Naive thymus-derived CD8-positive, alpha-beta T cell (primary cell): ENCODE measurements around the gene CD226. TPM values are rescaled to one million over a fixed set of nuclear protein-coding genes. Genes with fewer than 3 reads are reported as not detected.
A peak's percentile ranks its signal among the peaks of the same experiment; 100 is the strongest.

ENCODE experiments used
- ATAC-seq, 2 donors: fragments of 150-1000 bp; cut with Tn5 transposase in 1 of 2; sonication (Bioruptor Pico), chemical (Tn5 transposase) in 1 of 2; 1 replicate in 1 of 2; 2 replicates in 1 of 2; pipeline ENCODE4 v1.10.0; 2021; ENCODE audit warnings: mild to moderate bottlenecking in 2 of 2, moderate library complexity in 2 of 2
- POLR2A ChIA-PET: fragments of 350-600 bp; sonication (Branson Sonifier 250); formaldehyde crosslinking; loops from one replicate; lab custom pipeline; 2021; ENCODE audit warnings: antibody characterized with exemption; lab: Charles Lee
- DNase-seq, 10 donors: peaks; one replicate each; pipeline versions ENCODE4 v3.0.0 to v3.0.0-alpha.2; 2020 to 2022
- H3K27ac Mint-ChIP-seq, 10 donors: one replicate each; pipeline ENCODE4 v1.8.0; 2020 to 2022; ENCODE audit warnings: mild to moderate bottlenecking in 10 of 10, mixed read lengths in 10 of 10, moderate library complexity in 4 of 10, inconsistent platforms in 1 of 10
- H3K27me3 Mint-ChIP-seq, 5 donors: one replicate each; pipeline ENCODE4 v1.8.0; 2021 to 2022; ENCODE audit warnings: mixed read lengths in 5 of 5
- H3K36me3 Mint-ChIP-seq, 3 donors: one replicate each; pipeline ENCODE4 v1.8.0; 2020 to 2022; ENCODE audit warnings: mixed read lengths in 3 of 3, mild to moderate bottlenecking in 2 of 3, inconsistent platforms in 1 of 3
- H3K4me1 Mint-ChIP-seq, 4 donors: one replicate each; pipeline ENCODE4 v1.8.0; 2021 to 2022; ENCODE audit warnings: mixed read lengths in 4 of 4
- H3K4me3 Mint-ChIP-seq, 10 donors: one replicate each; pipeline ENCODE4 v1.8.0; 2020 to 2022; ENCODE audit warnings: mild to moderate bottlenecking in 10 of 10, mixed read lengths in 10 of 10, moderate library complexity in 6 of 10, inconsistent platforms in 1 of 10
- H3K9me3 Mint-ChIP-seq, 9 donors: one replicate each; pipeline ENCODE4 v1.8.0; 2020 to 2022; ENCODE audit warnings: mixed read lengths in 9 of 9, mild to moderate bottlenecking in 3 of 9, inconsistent platforms in 1 of 9, moderate library complexity in 1 of 9
- polyA plus RNA-seq, 3 donors: library from polyadenylated mRNA; unstranded; fragments of 300-500 nt; fragmentation: Illumina TruSeq; gene quantifications; one replicate each; pipeline ENCODE4 v1.2.3, GENCODE V29; 2021
- total RNA-seq, 8 experiments: library from RNA in 2 of 8; stranded (reverse) in 2 of 8; gene quantifications; one replicate each; pipeline ENCODE4 v1.2.3 and lab custom pipeline; 2021 to 2026

CD226 gene
- total and polyA plus RNA-seq, 5 experiments from 2014 or later: 13.0 to 26.4 (median 24.6) TPM

DNA sequence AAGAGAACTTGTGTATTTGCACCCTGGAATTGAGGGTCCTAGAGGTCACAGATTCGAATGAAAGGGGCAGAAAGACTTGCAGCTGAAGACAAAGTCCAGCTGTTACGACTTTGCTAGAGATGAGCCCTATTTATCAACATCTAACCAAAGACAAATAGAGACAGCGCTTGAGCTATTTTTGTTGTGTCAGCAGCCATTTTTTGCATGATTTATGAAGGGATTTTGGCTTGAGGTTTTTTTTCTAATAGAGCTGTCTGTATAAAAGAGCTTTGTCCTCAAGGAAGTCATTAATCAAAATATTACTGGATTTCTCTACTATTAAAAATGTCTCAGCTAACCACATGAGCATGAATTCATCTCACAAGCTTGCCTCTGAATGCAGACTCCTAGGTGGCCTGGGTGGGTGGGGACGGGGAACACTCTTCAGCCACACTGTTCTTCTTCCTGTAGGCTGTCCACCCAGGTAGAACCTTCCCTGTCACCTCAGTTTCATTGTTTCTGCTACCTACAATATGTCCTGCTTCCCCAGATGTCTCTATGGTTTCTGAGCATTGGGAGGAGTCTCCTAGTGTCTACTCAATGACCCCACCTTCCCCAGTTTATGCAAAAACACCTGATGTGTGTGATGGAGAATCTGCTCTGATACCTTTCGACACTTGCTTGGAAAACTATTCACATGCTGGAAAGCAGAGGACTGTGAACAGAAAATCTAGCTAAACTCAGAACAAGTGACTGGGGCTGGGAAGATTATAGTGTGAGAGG lies 7.2 kb upstream of the CD226 start:
- peaks cover 14 to 44% (median 32%) of the 10 kb centered on the region in 4 donors for H3K4me1 Mint-ChIP-seq
- POLR2A ChIA-PET: interaction anchor here (0.9 to 3.5 kb wide), 2 partner anchors 8 to 13 kb away, joined by 3 to 26 read pairs; partner anchors contain the start of gene CD226
- H3K27me3 Mint-ChIP-seq: no peaks in the 10 kb centered on the region
- peaks cover 0 to 15% (median 0%) of the 10 kb centered on the region in 9 donors for H3K9me3 Mint-ChIP-seq
- ATAC-seq (peak; percentile 12 to 34), DNase-seq (no peak)
- H3K27ac Mint-ChIP-seq: peak overlapping the region in 8 of 10 donors; percentile 29 to 93 (median 90)
- peak overlapping the region in 5 of 10 donors; percentile 49 to 83 (median 55) for H3K4me3 Mint-ChIP-seq
- peaks cover 0 to 2% (median 0%) of the 10 kb centered on the region in 3 donors for H3K36me3 Mint-ChIP-seq

DNA sequence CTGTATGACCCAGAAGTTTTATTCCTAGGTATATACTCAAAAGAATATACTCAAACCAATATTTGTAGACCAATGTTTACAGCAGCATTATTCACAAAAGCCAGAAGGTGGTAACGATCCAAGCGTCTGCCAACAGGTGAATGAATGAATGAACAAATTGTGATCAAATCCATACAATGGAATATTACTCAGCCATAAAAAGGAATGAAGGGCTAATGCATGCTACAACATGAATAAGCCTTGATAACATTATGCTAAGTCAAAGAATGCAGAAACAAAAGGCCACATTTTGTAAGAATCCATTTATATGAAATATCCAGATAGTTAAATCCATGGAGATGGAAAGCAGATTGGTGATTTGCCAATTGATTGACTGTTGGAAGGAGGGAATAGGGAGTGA lies 5.5 kb upstream of the CD226 start:
- H3K36me3 Mint-ChIP-seq: peaks cover 0 to 2% (median 0%) of the 10 kb centered on the region in 3 donors
- DNase-seq (no peak), ATAC-seq (no peak)
- peak overlapping the region in 7 of 10 donors; percentile 10 to 87 (median 65) for H3K27ac Mint-ChIP-seq
- peak overlapping the region in 4 of 10 donors; percentile 25 to 73 (median 32) for H3K4me3 Mint-ChIP-seq
- H3K27me3 Mint-ChIP-seq: no peaks in the 10 kb centered on the region
- H3K4me1 Mint-ChIP-seq: peaks cover 14 to 32% (median 22%) of the 10 kb centered on the region in 4 donors
- peaks cover 0 to 15% (median 0%) of the 10 kb centered on the region in 9 donors for H3K9me3 Mint-ChIP-seq
- POLR2A ChIA-PET: no interaction called here

DNA sequence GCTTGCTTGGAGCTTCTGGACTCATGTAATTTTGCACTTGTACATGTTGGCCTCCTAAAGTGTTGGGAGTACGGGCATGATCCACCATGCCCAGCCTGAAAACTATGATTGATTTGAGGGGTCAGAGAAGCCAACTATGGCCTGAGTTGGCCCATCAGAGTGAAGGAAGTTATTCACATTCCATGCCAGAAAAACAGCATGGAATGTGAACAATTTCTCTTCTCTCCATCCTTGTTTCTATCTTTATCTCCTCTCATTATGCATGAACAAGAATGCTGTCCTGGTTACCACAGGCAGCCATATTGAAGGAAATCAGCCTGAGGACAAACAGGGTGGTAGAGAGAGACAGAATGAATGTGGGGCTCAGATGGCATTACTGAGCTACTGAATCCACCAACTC lies 3.5 kb upstream of the CD226 start:
- DNase-seq (no peak), ATAC-seq (no peak)
- Mint-ChIP-seq H3K27ac (peak overlapping the region in 5 of 10 donors; percentile 3 to 53 (median 45)), H3K27me3 (no peaks in the 10 kb centered on the region), H3K9me3 (peaks cover 0 to 15% (median 0%) of the 10 kb centered on the region in 9 donors), H3K36me3 (peaks cover 0 to 8% (median 5%) of the 10 kb centered on the region in 3 donors), H3K4me3 (peak overlapping the region in 1 of 10 donors; percentile 12), H3K4me1 (peaks cover 14 to 42% (median 26%) of the 10 kb centered on the region in 4 donors)
- POLR2A ChIA-PET: interaction anchor here (0.6 to 1.6 kb wide), 3 partner anchors 8 to 94 kb away, joined by 4 to 6 read pairs (median 4); no protein-coding TSS in a partner anchor

DNA sequence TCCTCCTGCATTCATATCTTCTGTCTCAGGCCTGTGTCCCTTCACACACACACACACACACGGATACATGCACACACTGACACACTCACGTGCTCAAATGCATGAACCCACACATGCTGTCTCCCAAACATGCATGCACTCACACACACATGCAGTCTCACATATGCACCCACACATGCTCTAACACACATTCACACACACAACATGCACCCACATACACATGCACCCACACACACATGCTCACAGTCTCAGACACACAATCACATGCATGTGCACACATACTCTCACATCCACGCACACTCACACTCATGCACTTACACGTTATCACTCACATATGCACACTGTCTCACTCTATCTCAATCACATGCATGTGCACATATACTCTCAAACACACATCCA lies 1.9 kb upstream of the CD226 start:
- H3K4me1 Mint-ChIP-seq: peaks cover 7 to 48% (median 24%) of the 10 kb centered on the region in 4 donors
- POLR2A ChIA-PET: no interaction called here

DNA sequence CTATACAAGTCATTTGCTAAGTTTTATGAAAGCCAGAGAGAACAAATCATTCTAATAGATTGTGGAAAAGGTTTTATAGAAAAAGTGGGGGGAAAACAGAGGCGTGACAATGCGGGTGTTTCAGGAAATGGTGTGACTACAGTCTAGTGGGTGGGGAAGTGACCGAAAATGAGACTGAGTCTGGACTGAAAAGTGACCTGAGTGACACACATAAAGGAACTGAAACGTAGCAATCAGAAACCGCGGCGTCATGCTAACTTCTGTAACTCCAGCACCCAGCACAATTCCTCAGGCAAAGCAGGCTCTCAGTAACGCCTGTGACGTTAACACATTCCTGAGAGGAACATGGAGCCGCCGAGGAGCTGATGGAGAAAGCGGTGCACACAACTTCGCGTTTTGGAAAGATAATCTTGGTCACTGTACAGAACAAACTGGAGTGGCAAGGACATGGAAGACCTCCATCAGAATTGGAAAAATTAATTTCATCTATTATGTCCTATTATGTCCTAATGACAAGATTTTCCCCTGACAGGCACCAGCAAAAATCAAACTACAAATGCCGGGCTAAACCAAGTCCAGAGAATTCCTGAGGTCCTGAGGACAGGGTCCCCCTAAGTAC lies 1.4 kb upstream of the CD226 start:
- Mint-ChIP-seq H3K27me3 (no peaks in the 10 kb centered on the region), H3K4me1 (peaks cover 2 to 48% (median 23%) of the 10 kb centered on the region in 4 donors), H3K9me3 (peaks cover 0 to 15% (median 0%) of the 10 kb centered on the region in 9 donors), H3K36me3 (peaks cover 0 to 19% (median 16%) of the 10 kb centered on the region in 3 donors), H3K27ac (no peak overlapping the region), H3K4me3 (no peak overlapping the region)
- DNase-seq (no peak), ATAC-seq (no peak)
- POLR2A ChIA-PET: no interaction called here

More for the DNA sequence above, 1.9 kb upstream of the CD226 start:
- H3K4me3 Mint-ChIP-seq: no peak overlapping the region
- H3K27me3 Mint-ChIP-seq: no peaks in the 10 kb centered on the region
- peaks cover 0 to 15% (median 0%) of the 10 kb centered on the region in 9 donors for H3K9me3 Mint-ChIP-seq
- no peak for DNase-seq
- peaks cover 0 to 16% (median 16%) of the 10 kb centered on the region in 3 donors for H3K36me3 Mint-ChIP-seq
- H3K27ac Mint-ChIP-seq: no peak overlapping the region
- ATAC-seq: no peak

DNA sequence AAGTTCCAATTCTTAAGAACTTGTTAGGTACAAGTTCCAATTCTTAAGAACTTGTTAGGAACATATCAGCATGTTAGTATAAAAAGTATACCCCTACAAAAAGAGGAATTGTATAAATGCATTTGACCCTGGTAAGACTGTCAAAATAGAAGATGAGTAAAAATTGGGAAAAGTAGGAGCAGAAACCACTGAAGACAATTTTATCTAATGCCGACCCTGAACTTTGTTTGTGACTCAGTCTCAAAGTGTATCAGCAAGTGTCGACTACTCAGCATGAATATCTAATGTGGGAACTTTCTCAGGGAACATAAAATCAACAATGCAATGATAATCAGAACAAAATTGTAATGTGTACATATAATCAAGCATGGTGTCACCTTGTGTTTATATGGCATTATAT lies 583 bp upstream of the CD226 start:
- POLR2A ChIA-PET: no interaction called here
- no peak for DNase-seq
- Mint-ChIP-seq H3K27me3 (no peaks in the 10 kb centered on the region), H3K4me3 (peak overlapping the region in 5 of 10 donors; percentile 11 to 87 (median 78)), H3K27ac (peak overlapping the region in 2 of 10 donors; percentile 91 to 94), H3K36me3 (peaks cover 0 to 23% (median 16%) of the 10 kb centered on the region in 3 donors), H3K9me3 (peaks cover 0 to 14% (median 0%) of the 10 kb centered on the region in 9 donors), H3K4me1 (peaks cover 0 to 52% (median 21%) of the 10 kb centered on the region in 4 donors)
- ATAC-seq: no peak

DNA sequence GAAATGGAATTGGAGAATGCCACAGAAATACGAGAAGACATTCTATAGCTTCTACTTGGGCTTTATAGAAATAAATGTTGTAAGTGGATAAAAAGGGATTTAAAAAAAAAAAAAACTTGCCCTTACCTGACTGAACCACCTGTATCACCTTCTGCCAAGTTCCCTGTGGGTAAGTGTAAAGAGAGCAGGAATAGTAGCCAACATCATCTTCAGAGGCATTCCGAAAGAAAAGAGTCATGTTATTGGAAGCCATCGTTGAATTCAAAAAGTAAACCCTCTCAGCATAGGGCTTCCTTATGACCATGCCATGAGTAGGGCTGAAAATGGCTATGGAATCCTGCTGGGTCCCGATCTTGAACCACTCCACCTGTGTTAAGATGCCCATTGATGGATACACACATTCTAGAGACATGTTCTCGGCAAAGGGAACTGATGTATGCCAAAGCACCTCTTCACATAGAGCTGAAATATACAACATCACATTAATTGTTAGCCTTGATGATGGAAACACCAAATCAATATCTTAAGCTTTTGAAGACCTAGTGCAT lies 991 bp downstream of the CD226 start:
- DNase-seq (no peak), ATAC-seq (no peak)
- Mint-ChIP-seq H3K36me3 (peaks cover 14 to 33% (median 28%) of the 10 kb centered on the region in 3 donors), H3K27ac (peak overlapping the region in 3 of 10 donors; percentile 91 to 94 (median 93)), H3K27me3 (no peaks in the 10 kb centered on the region), H3K4me3 (peak overlapping the region in 6 of 10 donors; percentile 78 to 90 (median 86)), H3K4me1 (peaks cover 0 to 59% (median 23%) of the 10 kb centered on the region in 4 donors), H3K9me3 (peaks cover 0 to 15% (median 9%) of the 10 kb centered on the region in 9 donors)
- POLR2A ChIA-PET: interaction anchor here (1.0 to 5.2 kb wide), 4 partner anchors 9 to 49 kb away, joined by 4 to 33 read pairs (median 16); no protein-coding TSS in a partner anchor

DNA sequence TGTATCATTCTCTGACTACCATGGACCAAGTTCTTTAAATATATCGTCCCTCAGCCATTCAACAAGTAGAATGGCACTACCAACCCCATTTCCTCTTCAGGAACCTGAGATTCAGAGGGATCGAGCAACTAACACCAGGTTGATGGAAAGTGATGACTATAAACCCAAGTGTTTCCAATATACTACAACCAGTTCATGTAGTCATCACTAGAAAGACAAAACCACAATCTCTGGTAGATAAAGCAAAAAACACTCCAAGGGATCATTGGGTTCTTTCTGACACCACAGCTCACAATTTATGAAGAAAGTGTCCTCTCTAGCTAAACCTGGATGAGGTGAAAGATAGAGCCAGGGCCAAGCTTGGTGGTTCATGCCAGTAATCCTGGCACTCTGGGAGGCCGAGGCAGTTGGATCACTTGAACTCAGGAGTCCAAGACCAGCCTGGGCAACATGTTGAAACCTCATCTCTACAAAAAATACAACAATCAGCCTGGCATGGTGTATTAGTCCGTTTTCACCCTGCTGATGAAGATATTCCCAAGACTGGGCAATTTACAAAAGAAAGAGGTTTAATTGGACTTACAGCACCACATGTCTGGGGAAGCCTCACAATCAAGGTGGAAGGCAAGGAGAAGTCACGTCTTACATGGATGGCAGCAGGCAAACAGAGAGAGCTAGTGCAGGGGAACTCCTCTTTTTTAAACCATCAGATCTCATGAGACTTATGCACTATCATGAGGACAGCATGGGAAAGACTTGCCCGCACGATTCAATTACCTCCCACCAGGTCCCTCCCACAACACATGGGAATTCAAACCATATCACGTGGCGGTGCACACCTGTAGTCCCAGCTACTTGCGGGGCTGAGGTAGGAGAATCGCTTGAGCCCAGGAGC lies 2.2 kb downstream of the CD226 start:
- H3K36me3 Mint-ChIP-seq: peaks cover 20 to 44% (median 38%) of the 10 kb centered on the region in 3 donors
- peaks cover 0 to 17% (median 7%) of the 10 kb centered on the region in 9 donors for H3K9me3 Mint-ChIP-seq
- H3K27me3 Mint-ChIP-seq: no peaks in the 10 kb centered on the region
- peak overlapping the region in 3 of 10 donors; percentile 91 to 96 (median 94) for H3K27ac Mint-ChIP-seq
- POLR2A ChIA-PET: interaction anchor here (2.0 to 5.2 kb wide), 3 partner anchors 10 to 47 kb away, joined by 6 to 33 read pairs (median 26); no protein-coding TSS in a partner anchor
- no peak for ATAC-seq
- peaks cover 2 to 64% (median 23%) of the 10 kb centered on the region in 4 donors for H3K4me1 Mint-ChIP-seq
- no peak for DNase-seq
- peak overlapping the region in 6 of 10 donors; percentile 78 to 90 (median 86) for H3K4me3 Mint-ChIP-seq

DNA sequence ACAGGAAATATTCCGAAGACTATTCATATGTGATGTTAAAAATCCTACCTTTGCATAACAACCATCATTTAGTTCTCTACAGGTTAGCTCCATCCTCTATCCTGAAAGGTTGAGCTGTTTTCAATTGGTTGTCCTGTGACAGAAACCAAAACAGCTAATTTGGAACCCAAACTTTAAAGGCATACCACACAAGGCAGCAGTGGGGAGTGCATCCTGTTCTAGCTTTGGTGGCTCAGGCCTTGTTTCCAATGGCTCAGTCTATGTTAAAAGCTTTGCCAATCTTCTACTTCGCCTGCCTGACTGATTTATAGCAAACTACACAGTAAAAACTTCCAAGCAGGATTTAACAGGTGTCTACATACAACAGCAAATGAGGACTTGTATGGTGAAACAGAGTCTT lies 3.2 kb downstream of the CD226 start:
- Mint-ChIP-seq H3K4me1 (peaks cover 12 to 74% (median 32%) of the 10 kb centered on the region in 4 donors), H3K4me3 (peak overlapping the region in 6 of 10 donors; percentile 78 to 89 (median 84)), H3K27ac (peak overlapping the region in 5 of 10 donors; percentile 35 to 96 (median 85)), H3K27me3 (no peaks in the 10 kb centered on the region), H3K9me3 (peaks cover 0 to 27% (median 10%) of the 10 kb centered on the region in 9 donors), H3K36me3 (peaks cover 28 to 52% (median 48%) of the 10 kb centered on the region in 3 donors)
- ATAC-seq: peak; percentile 23 to 37
- POLR2A ChIA-PET: interaction anchor here (0.8 to 5.2 kb wide), 6 partner anchors 9 to 69 kb away, joined by 3 to 33 read pairs (median 4); no protein-coding TSS in a partner anchor
- no peak for DNase-seq

DNA sequence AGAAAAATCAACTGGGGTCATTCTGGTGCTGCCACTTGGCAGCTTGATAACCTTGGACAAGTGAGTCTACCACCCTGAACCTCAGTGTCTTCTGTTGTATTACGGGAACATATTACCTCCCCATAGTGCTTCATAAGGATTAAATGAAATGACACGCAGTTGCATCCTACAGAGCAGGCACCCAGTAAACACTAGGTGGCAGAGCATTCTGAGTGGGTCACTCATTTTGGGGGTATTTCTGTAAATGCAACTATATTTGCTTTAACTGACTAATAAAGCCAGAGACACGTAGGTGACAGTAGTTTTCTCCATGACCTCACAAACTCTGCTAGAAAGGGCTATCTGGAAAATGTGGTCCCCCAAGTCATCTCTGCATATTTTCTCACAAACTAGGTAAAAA lies 4.7 kb downstream of the CD226 start:
- peaks cover 0 to 27% (median 10%) of the 10 kb centered on the region in 9 donors for H3K9me3 Mint-ChIP-seq
- H3K4me3 Mint-ChIP-seq: peak overlapping the region in 7 of 10 donors; percentile 33 to 89 (median 65)
- no peaks in the 10 kb centered on the region for H3K27me3 Mint-ChIP-seq
- POLR2A ChIA-PET: interaction anchor here (5.2 kb wide), 1 partner anchor 8 kb away, joined by 33 read pairs; no protein-coding TSS in a partner anchor
- H3K36me3 Mint-ChIP-seq: peaks cover 28 to 60% (median 53%) of the 10 kb centered on the region in 3 donors
- DNase-seq (peak in 1 of 10 donors; percentile 16), ATAC-seq (peak in 1 of 2 donors; percentile 20)
- H3K27ac Mint-ChIP-seq: peak overlapping the region in 9 of 10 donors; percentile 77 to 95 (median 86)
- H3K4me1 Mint-ChIP-seq: peaks cover 17 to 88% (median 39%) of the 10 kb centered on the region in 4 donors

DNA sequence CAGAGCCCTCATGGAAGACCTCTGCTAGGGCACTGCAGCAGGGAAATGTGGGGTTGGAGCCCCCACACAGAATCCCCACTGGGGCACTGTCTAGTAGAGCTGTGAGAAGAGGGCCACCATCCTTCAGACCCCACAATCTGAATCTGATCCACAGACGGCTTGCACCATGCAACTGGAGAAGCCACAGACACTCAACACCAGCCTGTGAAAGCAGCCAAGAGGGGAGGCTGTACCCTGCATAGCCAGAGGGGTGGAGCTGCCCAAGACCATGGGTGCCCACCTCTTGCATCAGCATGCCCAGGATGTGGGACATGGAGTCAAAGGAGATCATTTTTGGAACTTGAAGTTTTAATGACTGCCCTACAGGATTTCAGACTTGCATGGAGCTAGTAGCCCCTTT lies 6.5 kb downstream of the CD226 start:
- Mint-ChIP-seq H3K27ac (peak overlapping the region in 6 of 10 donors; percentile 4 to 69 (median 48)), H3K27me3 (no peaks in the 10 kb centered on the region), H3K36me3 (peaks cover 28 to 57% (median 51%) of the 10 kb centered on the region in 3 donors), H3K4me3 (peak overlapping the region in 2 of 10 donors; percentile 10 to 39), H3K4me1 (peaks cover 17 to 93% (median 43%) of the 10 kb centered on the region in 4 donors), H3K9me3 (peaks cover 0 to 27% (median 10%) of the 10 kb centered on the region in 9 donors)
- POLR2A ChIA-PET: no interaction called here
- DNase-seq (no peak), ATAC-seq (no peak)
